NCI-H82 (cell line): ENCODE data around the gene PDLIM3.
A peak's percentile ranks its signal among the peaks of the same experiment; 100 is the strongest.
"Not testable (repeated sequence)": the region's sequence is repeated elsewhere in the genome, so short reads cannot be mapped to it uniquely, and the experiment has no call there.

Source experiments
- DNase-seq: peaks from one replicate; lab custom pipeline; 2025; lab: John Stamatoyannopoulos, UW

Gene PDLIM3

GRCh38 chr4:185554365-185555126, 19.2 kb upstream of the PDLIM3 start:
- no peak for DNase-seq

GRCh38 chr4:185552254-185552653, 16.9 kb upstream of the PDLIM3 start:
- no peak for DNase-seq

- peak; percentile 10 for DNase-seq
These were observed 15.6 kb upstream of the PDLIM3 start for GRCh38 chr4:185550933-185551332.

GRCh38 chr4:185549095-185549639, 13.9 kb upstream of the PDLIM3 start:
- no peak for DNase-seq

- no peak for DNase-seq
These were observed 13.3 kb upstream of the PDLIM3 start for GRCh38 chr4:185548587-185548986.

- no peak for DNase-seq
These were observed 11.0 kb upstream of the PDLIM3 start for GRCh38 chr4:185546335-185546734.

- DNase-seq = no peak
These were observed 7.5 kb upstream of the PDLIM3 start for GRCh38 chr4:185542626-185543315.

GRCh38 chr4:185541251-185541727, 6.0 kb upstream of the PDLIM3 start:
- no peak for DNase-seq

- DNase-seq = no peak
These were observed 5.3 kb upstream of the PDLIM3 start for GRCh38 chr4:185540487-185541120.

- no peak for DNase-seq
These were observed 4.7 kb upstream of the PDLIM3 start for GRCh38 chr4:185540040-185540439.

- peak; percentile 13 for DNase-seq
These were observed 3.5 kb upstream of the PDLIM3 start for GRCh38 chr4:185538806-185539205.

GRCh38 chr4:185536411-185536709, 1.1 kb upstream of the PDLIM3 start:
- peak; percentile 30 for DNase-seq

- no peak for DNase-seq
These were observed 504 bp upstream of the PDLIM3 start for GRCh38 chr4:185535612-185536410.

GRCh38 chr4:185534511-185534865, 819 bp downstream of the PDLIM3 start:
- no peak for DNase-seq

GRCh38 chr4:185532795-185533324, 2.4 kb downstream of the PDLIM3 start:
- DNase-seq = no peak

- DNase-seq = peak; percentile 25
These were observed 3.0 kb downstream of the PDLIM3 start for GRCh38 chr4:185532293-185532692.

GRCh38 chr4:185531654-185532053, 3.7 kb downstream of the PDLIM3 start:
- DNase-seq = not testable (repeated sequence)

- DNase-seq = no peak
These were observed 5.9 kb downstream of the PDLIM3 start for GRCh38 chr4:185529413-185529812.

- peak; percentile 87 for DNase-seq
These were observed 10.1 kb downstream of the PDLIM3 start for GRCh38 chr4:185524888-185525863.

- no peak for DNase-seq
These were observed 11.4 kb downstream of the PDLIM3 start for GRCh38 chr4:185523862-185524261.

- no peak for DNase-seq
These were observed 12.9 kb downstream of the PDLIM3 start for GRCh38 chr4:185522451-185522850.
